GM21381 (cell line): ENCODE data around the gene UBL5.
"Not testable (repeated sequence)": the region's sequence is repeated elsewhere in the genome, so short reads cannot be mapped to it uniquely, and the experiment has no call there.

ENCODE experiments used
- ATAC-seq: cut with Tn5 transposase; IDR thresholded peaks from one replicate; pipeline ENCODE4 v1.9.1; 2021; ENCODE audit warnings: mild to moderate bottlenecking, moderate library complexity; ENCODE audit not compliant: unreplicated experiment

The UBL5 gene

GRCh38 chr19:9808855-9809824 lies 18.6 kb upstream of the UBL5 start:
- no peak for ATAC-seq

GRCh38 chr19:9811139-9811538 lies 16.6 kb upstream of the UBL5 start:
- no peak for ATAC-seq

- ATAC-seq, result no peak
Measured at GRCh38 chr19:9818175-9818733, 9.5 kb upstream of the UBL5 start.

GRCh38 chr19:9818734-9819595 lies 8.8 kb upstream of the UBL5 start, which contains the start of gene FBXL12:
Gene FBXL12 (minus strand): TSS chr19:9819079. CDS start chr19:9818813, 266 bp downstream.
- ATAC-seq, result peak; percentile 86

GRCh38 chr19:9819596-9819909 lies 8.2 kb upstream of the UBL5 start:
- no peak for ATAC-seq

- not testable (repeated sequence) for ATAC-seq
Measured at GRCh38 chr19:9820034-9820433, 7.7 kb upstream of the UBL5 start.

- ATAC-seq, result no peak
Measured at GRCh38 chr19:9823816-9824215, 3.9 kb upstream of the UBL5 start.

- no peak for ATAC-seq
Measured at GRCh38 chr19:9828551-9829063, 889 bp downstream of the UBL5 start.

GRCh38 chr19:9834307-9834725 lies 6.6 kb downstream of the UBL5 start:
- ATAC-seq, result no peak

GRCh38 chr19:9834726-9835506 lies 7.2 kb downstream of the UBL5 start, which contains the start of gene PIN1:
Gene PIN1 (plus strand): TSS chr19:9835318. CDS start chr19:9835345, 27 bp downstream.
- ATAC-seq, result peak; percentile 94

- peak; percentile 19 for ATAC-seq
Measured at GRCh38 chr19:9835507-9835949, 7.8 kb downstream of the UBL5 start.

GRCh38 chr19:9836021-9836420 lies 8.3 kb downstream of the UBL5 start:
- no peak for ATAC-seq

- ATAC-seq, result no peak
Measured at GRCh38 chr19:9838324-9838723, 10.6 kb downstream of the UBL5 start.

GRCh38 chr19:9839415-9839814 lies 11.7 kb downstream of the UBL5 start:
- ATAC-seq, result no peak

GRCh38 chr19:9842834-9843625 lies 15.3 kb downstream of the UBL5 start:
- no peak for ATAC-seq

GRCh38 chr19:9843626-9844273 lies 16.0 kb downstream of the UBL5 start:
- not testable (repeated sequence) for ATAC-seq

GRCh38 chr19:9847087-9847671 lies 19.5 kb downstream of the UBL5 start:
- no peak for ATAC-seq

GRCh38 chr19:9848060-9848459 lies 20.3 kb downstream of the UBL5 start:
- ATAC-seq, result no peak
